HG03558 (cell line): ENCODE data around the gene RPL28.

ENCODE experiments used
- ATAC-seq: cut with Tn5 transposase; IDR thresholded peaks from one replicate; pipeline ENCODE4 v1.9.1; 2021; ENCODE audit warnings: moderate number of reproducible peaks; ENCODE audit not compliant: unreplicated experiment; ENCODE audit errors: extremely low read depth

The RPL28 gene

DNA sequence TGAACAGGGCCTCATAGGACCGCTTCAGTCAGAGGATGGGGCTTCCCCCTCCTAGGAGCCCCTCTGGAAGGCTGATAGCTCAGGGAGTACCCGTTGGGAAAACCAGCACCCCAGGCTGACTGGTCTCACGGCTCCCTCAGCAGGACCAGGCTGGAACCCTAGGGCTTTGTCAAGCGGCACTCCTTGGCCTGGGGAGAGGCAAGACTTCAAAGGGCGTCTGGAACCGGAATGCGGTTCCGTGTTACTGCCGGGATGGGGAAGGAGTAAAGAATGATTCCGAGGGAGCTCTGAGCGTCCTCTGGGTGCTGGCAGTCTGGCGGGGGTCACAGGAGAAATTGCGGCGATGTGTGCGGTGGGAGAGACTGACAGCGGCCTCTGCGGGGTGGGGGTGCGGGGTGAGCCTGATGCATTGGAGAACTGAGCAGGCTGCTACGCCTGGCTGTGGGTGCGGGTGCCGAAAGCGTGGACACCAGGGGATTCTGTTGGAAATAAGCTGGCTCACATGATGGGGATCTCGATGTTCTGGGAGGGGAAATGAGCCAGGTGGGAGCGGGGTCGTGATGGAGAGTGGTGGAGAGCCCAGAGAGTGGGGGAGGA is 33.1 kb upstream of the RPL28 start:
- ATAC-seq: no peak

DNA sequence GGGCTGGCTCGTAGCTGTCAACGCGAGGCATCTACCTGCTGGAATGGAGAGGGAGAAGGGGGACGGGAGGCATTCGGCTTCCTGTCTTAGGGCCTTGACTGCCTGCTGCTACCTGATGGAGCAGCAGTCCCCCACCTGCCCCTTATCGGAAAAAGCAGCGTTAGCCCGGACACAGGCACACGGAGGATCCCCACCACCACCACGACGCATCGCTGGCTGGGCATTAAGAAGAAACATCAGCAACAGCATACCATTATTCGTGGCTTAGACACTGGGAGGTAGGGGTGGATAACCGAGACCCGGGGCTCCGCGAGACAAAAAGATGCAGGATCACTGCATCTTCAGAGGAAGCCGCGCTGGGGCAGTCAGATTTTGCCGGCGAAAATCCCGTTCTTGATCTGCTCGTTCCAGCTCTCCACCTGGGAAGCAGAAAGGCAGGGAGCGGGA is 32.4 kb upstream of the RPL28 start:
- no peak for ATAC-seq

DNA sequence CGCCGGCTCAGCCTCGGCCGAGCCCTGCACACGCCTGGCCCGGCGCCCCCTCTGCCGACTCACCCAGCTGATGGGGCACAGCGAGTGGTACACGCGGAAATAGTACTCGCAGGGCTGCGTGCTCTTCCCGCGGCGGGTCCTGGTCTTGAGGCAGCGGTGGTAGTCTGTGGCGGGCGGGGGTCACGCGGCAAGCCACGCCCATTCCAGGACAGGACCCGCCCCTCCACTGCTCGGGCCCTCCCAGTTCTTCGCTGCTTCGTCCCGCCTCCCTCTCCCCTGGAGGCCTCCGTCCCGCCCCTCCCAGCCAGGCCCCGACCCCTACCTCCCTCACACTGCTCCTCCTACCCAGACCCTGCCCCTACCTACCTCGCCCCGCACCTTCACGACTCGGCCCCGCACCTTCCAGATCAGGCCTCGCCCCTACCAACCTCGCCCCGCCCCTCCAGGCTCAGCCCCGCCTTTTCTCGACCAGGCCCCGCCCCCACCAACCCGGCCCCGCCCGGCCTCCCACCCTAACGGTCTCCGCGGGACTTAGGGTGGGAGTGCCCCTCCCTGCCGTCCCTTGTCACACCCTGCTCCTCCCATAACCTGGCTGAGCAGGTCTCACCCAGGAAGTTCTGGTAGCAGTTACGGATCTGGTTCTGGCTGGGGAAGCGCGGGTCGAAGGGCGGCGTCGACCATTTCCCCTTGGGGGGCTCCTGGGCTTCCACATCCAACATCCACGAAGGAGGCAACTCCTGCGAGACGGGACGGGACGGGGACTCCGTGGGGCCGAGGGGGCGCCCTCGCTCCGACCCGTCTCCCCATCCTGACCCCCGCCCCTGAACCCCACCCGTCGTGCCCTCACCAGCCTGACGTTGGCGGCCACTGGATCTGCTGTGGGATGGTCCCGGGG is 31.7 kb upstream of the RPL28 start:
- no peak for ATAC-seq

DNA sequence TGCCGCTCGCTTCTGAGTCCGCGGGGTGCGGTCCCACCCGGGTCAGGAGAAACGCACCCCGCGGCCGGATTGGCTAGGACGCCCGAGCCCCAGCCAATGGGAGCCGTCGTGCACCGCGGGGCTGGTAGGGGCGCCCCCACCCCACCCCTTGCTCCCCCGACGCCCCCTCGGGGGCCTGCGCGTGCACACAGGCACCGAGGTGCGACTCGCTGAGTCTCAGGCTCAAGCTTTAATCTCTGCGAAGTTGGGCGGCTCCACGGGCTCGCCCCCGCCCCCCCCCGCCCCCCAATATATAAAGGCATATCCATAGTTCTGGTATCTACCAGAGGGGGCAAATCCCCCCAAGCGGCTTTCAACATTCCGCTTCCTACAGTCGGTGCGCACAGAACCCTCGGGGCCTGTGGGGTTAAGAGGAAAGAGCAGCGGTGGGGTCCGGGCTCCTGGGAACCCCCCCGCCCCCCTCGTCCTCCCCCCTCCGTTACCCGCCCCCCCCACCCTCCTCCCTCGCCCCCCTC is 31.0 kb upstream of the RPL28 start, which contains the start of gene COX6B2:
COX6B2 (minus strand) TSS at position 22 of the 515 bp plus-strand sequence. CDS start 198 bp downstream, outside the sequence.
- ATAC-seq: no peak

DNA sequence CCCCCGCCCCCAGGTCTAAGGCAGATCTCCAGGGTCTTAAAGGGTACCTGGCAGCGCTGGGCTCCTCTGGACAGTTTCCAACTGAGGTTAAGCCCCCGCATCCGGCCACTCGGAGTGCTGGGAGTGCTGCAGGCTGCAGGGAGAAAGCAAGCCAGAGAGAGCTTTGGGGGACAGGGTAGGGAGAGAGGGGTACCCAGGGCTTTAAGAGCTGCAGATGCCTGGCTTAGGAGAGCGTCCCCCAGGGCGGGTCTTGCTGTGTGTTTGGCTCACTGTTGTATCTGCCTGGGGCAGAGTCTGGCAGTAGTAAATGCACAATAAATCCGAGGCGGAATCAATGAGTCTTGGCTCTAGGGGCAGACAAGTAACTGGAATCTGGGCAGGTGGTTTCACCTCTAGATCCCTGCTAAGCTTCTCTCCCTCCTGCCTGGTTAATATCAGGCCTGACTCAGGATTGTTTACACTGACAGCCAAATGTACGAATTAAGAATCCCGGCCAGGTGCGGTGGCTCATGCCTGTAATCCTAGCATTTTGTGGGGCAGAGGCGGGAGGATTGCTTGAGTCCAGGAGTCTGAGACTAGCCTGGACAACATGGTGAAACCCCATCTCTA is 30.4 kb upstream of the RPL28 start:
- ATAC-seq: no peak

DNA sequence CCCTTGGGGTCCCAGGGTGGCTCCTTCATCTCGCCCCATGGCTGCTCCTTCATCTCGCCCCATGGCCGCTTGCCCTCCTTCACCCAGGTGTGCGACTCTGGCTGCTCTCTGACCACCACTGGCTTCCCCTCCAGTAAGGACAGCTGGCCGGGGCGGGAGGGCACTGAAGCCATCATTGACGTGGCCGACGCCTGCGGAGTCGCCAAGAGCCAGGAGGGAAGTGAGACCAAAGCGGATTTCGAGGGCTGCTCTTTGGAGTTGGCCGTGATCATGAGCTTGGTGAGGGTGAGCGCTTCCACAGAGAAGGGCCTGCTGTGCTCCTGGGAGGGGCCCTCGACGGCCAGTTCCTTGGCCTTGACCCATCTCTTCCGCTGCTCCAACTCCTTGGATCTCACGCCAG is 27.2 kb upstream of the RPL28 start:
- no peak for ATAC-seq

DNA sequence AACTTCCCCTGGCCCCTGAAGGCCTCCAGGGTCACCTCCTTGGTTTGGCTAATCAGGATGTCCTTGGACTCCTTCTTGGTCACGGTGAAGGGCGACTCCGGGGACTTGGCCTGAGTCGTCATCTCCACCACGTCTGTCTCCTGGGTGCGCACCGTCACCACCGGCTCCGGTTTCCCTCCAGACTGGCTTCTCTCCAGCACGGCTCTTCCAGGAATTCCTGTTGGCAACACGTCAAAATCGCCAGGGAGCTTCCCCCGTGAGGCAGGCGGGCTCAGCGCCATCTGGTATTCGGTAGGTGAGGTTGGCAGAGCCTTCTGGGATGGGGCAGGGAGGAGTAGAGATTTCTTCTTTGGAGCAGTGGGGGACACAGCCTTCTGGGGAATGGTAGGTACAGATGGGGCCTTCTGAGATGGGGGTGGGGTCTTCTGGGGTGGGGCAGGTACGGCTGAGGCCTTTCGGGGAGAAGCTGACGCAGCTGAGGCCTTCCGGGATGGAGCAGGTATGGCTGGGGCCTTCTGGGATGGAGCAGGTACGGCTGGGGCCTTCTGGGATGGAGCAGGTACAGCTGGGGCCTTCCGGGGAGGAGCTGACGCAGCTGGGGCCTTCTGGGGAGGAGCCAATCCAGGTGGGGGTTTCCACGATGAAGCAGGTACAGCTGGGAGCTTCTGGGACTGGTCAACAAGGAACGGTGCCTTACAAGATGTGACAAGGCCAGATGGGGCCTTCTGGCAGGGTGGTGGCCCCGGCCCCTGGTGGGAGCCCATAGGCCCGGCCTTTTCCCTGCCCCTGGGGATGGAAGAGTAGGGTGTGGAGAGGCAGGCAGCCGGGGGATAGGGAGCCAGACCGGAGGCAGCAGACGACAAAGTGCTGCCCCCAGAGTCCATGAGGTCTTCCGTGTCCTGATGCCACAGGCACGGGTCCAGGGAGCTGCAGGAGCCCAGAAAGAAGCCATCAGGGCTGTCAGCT is 26.5 kb upstream of the RPL28 start:
- ATAC-seq: no peak

DNA sequence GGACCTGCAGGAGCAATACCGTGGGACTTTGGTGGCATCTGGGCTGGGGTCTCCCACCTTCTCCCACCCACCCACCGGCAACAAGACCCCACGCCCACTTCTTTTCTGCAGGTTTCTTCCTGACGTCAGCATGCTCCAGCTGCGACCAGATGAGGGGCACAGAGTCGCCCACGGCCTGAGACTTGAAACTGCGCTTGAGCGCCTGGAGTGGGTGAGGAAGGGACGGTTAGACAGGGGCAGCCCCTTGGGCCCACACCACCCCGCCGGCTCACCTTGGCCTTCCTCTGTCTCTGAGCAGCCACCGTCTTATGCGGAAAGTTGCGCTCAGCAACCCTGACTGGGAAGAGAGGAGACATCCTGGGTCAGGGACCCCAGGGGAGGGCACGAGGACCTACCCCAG is 24.8 kb upstream of the RPL28 start:
- no peak for ATAC-seq

DNA sequence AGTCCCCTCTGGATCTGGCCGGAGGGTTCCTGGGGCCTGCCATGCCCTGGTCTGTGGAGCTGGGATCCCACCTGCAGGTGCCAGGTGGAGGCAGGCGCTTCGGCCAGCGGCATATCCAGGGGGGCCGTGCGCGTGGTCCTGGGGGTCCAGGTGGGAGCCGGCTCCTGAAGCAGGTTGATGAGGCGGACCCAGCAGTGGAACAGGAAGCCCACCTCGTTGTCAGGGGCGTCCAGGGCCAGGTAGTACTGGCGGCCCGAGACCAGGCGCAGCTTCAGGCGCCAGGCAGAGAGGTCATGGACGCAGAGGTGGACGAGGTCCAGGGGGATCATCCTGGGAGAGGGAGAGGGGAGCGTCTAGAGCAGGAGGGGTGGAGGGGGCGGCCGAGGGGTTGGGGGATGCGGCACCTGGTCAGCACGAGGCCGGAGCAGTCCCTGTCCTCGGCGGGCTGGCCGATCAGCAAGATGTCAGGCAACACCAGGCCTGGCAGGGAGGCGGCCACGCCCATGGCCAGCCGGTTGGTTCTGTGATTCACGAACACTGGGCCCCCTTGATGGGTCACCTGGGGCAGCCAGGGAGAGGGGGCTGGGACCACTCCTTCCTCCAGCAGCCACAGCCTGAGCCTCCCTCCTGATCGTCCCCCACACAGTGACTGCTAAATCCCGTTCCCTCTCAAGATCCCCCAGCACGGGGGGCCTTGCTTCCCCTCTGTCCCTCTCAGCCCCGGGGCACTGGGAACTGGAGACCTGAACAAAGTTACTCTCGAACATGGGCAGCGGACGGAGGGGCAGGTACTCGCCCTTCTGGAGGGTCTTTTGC is 23.4 kb upstream of the RPL28 start:
- no peak for ATAC-seq

DNA sequence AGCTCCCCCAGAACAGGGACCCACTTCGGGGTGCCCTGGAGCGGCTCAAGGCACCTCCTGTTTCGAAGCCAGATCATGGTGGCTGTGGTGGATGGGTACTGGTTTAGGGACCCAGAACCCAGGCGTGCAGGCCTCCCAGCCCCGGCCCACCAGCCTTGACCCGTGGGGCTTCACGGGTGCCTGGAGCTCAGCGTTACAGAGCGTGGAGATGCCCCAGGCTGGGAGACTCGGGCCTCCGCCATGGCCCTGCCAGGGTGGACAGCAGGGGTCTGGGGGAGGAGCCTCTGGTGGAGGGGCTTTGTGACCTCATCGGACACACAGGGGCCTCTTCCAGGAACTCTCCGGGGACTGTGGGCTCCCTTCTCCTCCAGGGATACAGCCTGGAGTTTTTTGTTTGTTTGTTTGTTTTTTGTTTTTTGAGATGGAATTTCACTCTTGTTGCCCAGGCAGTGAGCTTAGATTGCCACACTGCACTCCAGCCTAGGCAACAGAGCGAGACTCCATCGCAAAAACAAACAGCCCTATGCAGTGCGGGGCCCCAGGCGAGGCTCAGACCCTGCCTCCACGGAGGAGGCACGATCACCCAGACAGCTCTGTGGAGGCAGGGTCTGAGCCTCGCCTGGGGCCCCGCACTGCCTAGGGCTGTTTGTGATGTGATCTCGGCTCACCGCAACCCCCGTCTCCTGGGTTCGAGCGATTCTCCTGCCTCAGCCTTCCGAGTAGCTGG is 22.6 kb upstream of the RPL28 start, which contains the start of gene GARIN5B:
GARIN5B (minus strand) TSS at position 271 of the 727 bp plus-strand sequence; CDS start at position 77, 194 bp downstream.
- no peak for ATAC-seq

DNA sequence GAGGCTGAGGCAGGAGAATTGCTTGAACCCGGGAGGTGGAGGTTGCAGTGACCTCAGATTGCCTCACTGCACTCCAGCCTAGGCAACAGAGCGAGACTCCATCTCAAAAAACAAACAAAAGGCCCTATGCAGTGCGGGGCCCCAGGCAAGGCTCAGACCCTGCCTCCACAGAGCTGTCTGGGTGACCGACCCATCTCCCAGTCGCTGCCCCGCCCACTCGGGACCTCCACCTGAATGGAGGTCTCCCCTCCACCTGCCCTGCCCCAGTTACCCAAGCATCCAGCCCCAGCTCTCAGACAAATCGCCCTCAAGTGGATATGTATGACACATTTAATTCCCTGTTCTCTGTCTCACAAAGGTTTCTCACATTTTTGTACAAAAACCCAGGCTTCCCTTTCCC is 20.5 kb upstream of the RPL28 start:
- ATAC-seq: no peak

DNA sequence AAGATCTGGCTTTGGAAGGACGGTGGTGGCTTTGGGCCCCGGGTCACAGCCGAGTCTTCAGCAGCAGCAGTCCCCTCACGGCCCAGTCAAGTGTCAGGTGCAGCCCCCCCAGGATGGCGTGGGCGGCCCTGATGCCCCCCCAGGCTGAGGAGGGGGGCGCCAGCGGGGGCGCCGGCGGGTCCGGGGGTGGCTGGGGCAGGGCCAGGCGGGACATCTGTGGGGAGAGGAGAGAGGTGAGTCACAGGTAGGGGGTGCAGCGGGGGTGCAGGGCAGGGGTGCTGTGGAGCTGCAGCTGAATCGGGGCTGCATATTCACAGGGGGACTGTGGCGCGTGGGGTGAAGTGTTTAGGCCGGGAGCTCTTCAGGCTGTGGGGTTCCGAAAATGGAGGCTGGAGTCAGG is 19.8 kb upstream of the RPL28 start:
- ATAC-seq: no peak

DNA sequence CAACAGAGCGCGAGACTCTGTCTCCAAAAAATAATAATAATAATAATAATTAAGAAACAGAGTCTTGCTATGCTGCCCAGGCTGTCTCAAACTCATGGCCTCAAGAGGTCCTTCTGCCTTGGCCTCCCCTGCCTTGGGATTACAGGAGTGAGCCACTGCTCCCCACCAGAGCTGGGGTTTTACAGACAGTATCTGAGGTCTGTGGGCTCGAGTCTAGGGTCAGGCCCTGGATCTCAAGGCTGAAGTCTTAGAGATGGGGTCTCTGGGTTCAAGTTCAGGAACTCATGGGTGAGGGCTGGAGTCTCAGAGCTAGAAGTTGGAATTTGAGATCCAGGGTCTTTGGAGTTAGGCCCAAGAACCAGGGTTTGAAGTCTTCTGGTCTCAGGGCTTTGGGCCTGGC is 18.9 kb upstream of the RPL28 start:
- ATAC-seq: no peak

DNA sequence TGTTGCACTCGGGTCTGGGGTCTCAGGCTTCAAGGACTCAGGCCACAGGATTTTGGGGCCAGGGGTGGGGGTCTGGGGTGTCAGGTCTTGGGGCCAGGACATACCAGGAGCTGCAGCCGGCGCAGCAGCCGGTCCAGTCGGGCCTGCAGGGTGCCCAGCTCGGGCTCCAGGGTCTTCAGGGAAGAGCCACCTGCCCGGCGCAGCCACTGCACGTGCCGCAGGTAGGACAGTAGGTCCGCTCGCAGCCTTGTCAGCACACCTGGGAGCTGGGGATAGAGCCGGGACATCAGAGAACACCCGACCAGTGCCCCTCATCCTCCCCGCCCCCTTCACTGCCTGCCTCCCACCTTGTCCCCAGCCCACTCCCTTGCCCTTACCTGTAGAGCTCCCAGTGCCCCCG is 17.6 kb upstream of the RPL28 start:
- ATAC-seq: no peak

DNA sequence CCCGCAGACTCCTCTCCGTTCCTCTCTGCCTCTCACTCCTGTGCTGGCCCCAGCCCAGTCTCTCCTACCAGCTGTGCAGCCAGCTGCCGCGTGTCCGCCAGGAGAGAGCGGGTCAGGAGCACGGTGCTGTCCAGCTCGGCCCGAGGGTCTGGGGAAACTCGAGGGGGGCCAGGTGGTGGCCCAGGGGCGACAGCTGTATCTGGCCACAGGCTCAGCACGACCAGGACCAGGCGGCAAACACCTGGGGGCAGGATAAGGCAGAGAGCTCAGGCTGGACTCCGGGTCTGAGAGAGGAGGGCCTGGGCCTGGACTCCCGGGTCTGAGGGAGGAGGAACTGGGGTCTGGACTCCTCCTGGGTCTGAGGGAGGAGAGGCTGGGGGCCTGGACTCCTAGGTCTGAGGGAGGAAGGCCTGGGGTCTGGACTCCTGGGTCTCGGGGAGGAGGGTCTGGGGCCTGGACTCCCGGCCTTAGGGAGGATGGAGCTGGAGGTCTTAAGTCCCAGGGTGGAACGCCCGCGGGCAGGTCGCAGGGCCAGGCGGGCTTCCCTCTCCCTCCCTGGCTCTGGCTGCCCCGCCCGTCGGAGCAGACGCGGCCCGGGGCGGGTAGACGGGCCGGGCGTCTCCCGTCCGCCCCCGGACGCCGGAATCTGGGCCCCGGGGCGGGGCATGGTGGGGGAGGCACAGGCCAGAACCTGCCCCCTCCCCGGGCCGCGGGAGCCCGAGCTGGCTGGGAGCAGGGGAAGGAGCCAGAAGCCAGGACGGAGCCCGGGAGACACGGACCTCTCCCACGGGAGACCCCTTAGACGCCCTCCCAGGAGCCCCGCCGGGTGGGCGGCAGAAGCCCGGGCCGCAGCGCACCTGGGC is 16.8 kb upstream of the RPL28 start:
- no peak for ATAC-seq

DNA sequence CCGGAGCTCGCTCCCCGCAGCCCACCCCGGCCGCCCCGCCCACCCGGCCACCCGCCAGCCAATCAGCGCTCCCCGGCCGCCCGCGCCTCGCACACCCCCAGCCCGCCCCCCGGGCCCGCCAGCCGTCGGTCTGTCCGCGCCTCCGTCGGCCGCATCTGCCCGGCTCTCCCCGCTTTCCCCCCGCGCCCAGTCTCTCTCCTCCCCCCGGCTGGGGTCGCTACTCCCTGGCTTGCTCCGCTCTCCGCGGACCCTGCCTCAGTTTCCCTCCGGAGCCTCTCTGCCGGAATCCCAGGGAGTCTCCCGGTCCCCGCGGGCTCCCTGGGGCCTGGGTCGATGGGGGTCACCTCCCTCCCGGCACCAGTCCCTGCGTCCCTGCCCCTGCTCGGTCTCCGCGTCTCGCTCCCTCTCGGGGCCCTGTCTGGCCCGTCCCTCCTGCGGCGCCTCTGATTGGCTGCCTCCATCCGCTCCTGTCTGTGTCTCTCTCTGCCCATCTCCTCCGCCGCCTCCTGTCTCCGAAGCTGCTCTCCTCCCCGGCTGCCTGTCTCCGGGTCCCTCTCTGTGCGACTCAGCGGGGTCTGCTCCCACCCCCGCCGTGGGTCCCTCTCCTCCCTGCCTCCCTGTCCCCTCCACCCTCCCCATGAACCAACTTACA is 16.0 kb upstream of the RPL28 start:
- ATAC-seq: no peak
